Effector memory CD4-positive, alpha-beta T cell (primary cell): Measurements from ENCODE around the gene DUSP16.

Experiments
- DNase-seq, 3 donors: peaks; one replicate each; pipeline ENCODE4 v3.0.0-alpha.2; 2020
- H3K27ac ChIP-seq: 2 replicates; pipeline ENCODE4 v1.7.0; 2013; ENCODE audit warnings: mild to moderate bottlenecking, low read length, moderate library complexity; ENCODE audit not compliant: insufficient read depth, poor library complexity, severe bottlenecking
- H3K27me3 ChIP-seq: replicated peaks from 2 replicates; pipeline ENCODE4 v1.7.0; 2013; ENCODE audit warnings: mild to moderate bottlenecking, low read length; ENCODE audit not compliant: insufficient read depth, control insufficient read depth, poor library complexity, severe bottlenecking
- H3K36me3 ChIP-seq: 2 replicates; pipeline ENCODE4 v1.7.0; 2013; ENCODE audit warnings: mild to moderate bottlenecking, low read length, moderate library complexity; ENCODE audit not compliant: control insufficient read depth, insufficient read depth
- H3K4me1 ChIP-seq: 2 replicates; pipeline ENCODE4 v1.7.0; 2013; ENCODE audit warnings: low read length, mild to moderate bottlenecking; ENCODE audit not compliant: control insufficient read depth, insufficient read depth, poor library complexity, severe bottlenecking
- H3K4me3 ChIP-seq: 2 replicates; pipeline ENCODE4 v1.7.0; 2013; ENCODE audit warnings: low read length, low read depth, mild to moderate bottlenecking; ENCODE audit not compliant: insufficient read depth, poor library complexity, severe bottlenecking
- H3K9me3 ChIP-seq: 2 replicates; pipeline ENCODE4 v1.7.0; 2013; ENCODE audit warnings: mild to moderate bottlenecking, low read length, moderate library complexity; ENCODE audit not compliant: control insufficient read depth

The DUSP16 gene

DNA sequence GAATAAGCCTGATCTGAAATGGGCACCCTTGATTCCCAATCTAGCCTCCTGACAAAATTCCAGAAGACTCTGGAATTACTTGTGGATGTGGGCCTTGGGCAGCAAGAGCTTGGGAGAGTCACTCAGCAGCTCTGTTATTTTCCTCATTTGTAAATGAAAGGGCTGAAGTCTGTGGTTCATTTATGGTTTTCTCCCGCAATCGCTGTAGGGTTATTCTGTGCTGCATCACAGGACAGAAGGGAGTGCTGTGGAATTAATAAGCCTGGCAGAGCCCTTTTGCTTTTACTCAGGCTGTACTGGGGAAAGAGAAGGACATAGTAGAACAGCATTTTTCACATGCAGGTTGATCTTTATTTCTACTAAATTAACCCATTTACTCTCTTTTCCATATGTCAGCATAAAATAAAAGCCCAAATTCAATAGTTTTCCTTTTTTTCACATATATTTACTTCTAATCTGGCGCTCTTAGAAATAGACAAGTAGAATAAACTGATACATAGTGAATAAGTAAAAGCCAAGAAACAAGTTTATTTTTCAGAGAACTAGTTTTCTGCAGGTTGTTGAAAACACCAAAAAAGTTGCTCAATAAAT is 49.2 kb downstream of the DUSP16 start:
- no peaks in the 10 kb centered on the region for H3K4me1 ChIP-seq
- H3K9me3 ChIP-seq, result no peaks in the 10 kb centered on the region
- H3K27ac ChIP-seq, result no peak overlapping the region
- peaks cover 17% of the 10 kb centered on the region for H3K36me3 ChIP-seq
- no peak for DNase-seq
- no peak overlapping the region for H3K4me3 ChIP-seq
- H3K27me3 ChIP-seq, result no peaks in the 10 kb centered on the region

DNA sequence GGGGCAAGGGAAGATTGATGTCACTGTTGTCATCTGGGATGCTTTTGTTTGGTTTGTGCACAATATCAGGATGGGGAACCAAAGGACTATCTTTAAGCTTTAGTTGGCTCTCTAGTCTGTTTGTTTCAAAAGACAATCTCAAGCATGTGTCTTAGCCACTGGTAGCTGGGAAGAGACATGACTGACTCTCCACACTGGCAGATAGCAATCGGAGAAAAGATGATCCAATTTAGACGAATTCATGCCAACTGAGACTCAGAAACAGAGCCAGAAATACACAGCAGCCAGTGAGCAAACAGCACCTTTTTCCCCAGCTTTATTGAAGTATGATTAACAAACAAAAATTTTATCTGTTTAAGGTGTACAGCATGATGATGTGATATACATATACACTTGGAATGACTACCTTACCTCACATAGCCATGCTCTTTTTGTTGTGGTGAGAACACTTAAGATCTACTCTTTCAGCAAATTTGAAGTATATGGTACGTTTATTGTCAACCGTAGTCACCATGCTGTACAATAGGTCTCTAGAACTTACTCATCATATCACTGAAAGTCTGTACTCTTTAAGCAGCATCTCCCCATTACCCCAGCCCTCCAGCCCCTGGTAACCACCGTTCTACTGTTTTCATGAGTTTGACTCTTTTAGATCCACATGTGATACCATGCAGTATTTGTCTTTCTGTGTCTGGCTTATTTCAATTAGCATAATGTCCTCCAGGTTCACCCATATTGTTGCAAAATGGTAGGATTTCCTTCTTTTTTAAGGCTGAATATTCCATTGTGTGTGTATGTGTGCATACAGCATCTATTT is 50.6 kb downstream of the DUSP16 start:
- no peak overlapping the region for H3K27ac ChIP-seq

GRCh38 chr12:12511021-12511783 is 51.5 kb downstream of the DUSP16 start:
- peaks cover 4% of the 10 kb centered on the region for H3K36me3 ChIP-seq
- no peak overlapping the region for H3K27ac ChIP-seq
- no peaks in the 10 kb centered on the region for H3K27me3 ChIP-seq
- H3K4me3 ChIP-seq, result no peak overlapping the region
- no peaks in the 10 kb centered on the region for H3K9me3 ChIP-seq
- no peak for DNase-seq
- no peaks in the 10 kb centered on the region for H3K4me1 ChIP-seq

More for the DNA sequence above, 50.6 kb downstream of the DUSP16 start:
- no peaks in the 10 kb centered on the region for H3K9me3 ChIP-seq
- H3K4me1 ChIP-seq, result no peaks in the 10 kb centered on the region
- H3K36me3 ChIP-seq, result peaks cover 7% of the 10 kb centered on the region
- no peaks in the 10 kb centered on the region for H3K27me3 ChIP-seq
- no peak for DNase-seq
- no peak overlapping the region for H3K4me3 ChIP-seq

GRCh38 chr12:12510551-12510950 is 52.1 kb downstream of the DUSP16 start:
- Histone ChIP-seq H3K36me3 (peaks cover 4% of the 10 kb centered on the region), H3K9me3 (no peaks in the 10 kb centered on the region), H3K4me3 (no peak overlapping the region), H3K4me1 (no peaks in the 10 kb centered on the region), H3K27ac (no peak overlapping the region), H3K27me3 (no peaks in the 10 kb centered on the region)
- no peak for DNase-seq

DNA sequence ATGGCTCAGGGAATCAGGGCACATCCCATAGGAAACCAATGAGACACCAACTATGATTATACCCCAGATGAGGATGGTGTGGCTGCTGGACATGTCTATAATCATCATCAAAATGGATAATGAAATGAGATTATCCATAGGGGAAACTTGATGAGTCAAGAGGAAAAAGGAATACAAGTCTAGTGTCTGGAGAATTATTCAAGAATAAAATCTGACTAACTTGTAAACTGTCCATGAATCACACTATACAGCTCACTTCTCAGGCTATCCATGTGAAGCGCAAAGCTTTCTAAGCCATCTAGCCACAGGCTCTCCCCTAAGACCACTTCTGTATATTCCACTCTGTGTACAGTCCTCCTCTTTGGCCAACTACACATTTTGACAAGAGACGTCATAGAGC is 52.5 kb downstream of the DUSP16 start:
- no peaks in the 10 kb centered on the region for H3K27me3 ChIP-seq
- no peaks in the 10 kb centered on the region for H3K9me3 ChIP-seq
- H3K36me3 ChIP-seq, result peaks cover 4% of the 10 kb centered on the region
- H3K27ac ChIP-seq, result no peak overlapping the region
- no peaks in the 10 kb centered on the region for H3K4me1 ChIP-seq
- no peak overlapping the region for H3K4me3 ChIP-seq
- DNase-seq, result no peak

DNA sequence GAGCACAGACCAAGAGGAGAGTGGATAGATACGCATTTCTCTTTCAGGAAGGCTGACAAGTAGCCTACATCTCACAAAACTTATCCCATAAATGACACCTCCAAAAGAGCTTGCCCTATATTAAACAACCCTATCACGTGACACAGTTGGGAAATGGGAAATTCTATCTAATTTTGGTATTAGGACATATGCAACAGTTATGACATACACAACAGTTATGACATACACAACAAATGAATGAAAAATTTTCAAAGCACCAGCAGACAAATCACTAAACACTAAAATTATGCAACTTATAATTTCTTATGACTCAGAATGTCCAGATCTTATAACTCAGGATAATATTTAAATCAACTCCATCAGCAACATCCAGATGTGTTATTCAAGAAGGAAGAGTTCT is 54.1 kb downstream of the DUSP16 start:
- Histone ChIP-seq H3K27ac (no peak overlapping the region), H3K36me3 (no peaks in the 10 kb centered on the region), H3K4me3 (no peak overlapping the region), H3K4me1 (peaks cover 1% of the 10 kb centered on the region), H3K9me3 (no peaks in the 10 kb centered on the region), H3K27me3 (no peaks in the 10 kb centered on the region)
- DNase-seq, result no peak

DNA sequence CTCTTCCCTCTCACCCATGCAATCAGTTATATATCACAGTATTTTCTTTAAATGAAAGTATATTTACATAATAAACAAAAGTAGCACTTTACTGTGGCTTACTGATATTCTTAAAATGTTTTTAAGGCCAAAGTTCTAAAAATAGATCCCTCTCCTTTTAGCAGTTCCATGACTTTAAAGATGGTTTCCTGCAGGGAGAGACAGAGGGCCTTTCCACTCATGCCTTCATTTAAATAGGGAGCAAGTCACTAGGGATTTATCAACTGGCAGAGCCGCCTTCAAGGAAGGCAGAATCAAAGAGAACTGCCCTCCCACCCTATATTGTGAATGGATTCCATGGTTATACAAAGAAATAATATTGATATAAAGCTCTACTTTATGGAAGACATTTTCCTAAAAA is 55.5 kb downstream of the DUSP16 start:
- DNase-seq, result no peak
- H3K27me3 ChIP-seq, result no peaks in the 10 kb centered on the region
- no peak overlapping the region for H3K27ac ChIP-seq
- no peaks in the 10 kb centered on the region for H3K9me3 ChIP-seq
- H3K36me3 ChIP-seq, result no peaks in the 10 kb centered on the region
- peaks cover 5% of the 10 kb centered on the region for H3K4me1 ChIP-seq
- no peak overlapping the region for H3K4me3 ChIP-seq

DNA sequence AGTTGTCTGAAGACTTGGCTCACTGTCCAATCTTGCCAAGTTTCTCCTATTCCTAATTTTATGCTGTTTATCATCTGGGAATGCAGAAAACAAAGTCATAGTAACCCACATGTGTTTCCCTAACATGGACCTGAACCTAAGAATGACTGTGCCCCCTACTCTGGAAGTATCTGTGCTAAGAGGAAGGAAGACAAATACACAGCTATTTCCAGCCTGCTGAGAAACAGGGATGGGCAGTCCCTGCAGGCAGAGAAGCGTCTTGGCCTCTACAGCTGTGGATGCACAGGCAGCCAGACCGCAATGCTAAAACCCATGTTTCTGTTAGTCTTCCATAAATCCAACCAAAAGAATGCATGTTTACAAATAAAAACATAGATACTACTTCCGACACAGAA is 56.2 kb downstream of the DUSP16 start:
- Histone ChIP-seq H3K4me1 (peaks cover 5% of the 10 kb centered on the region), H3K36me3 (no peaks in the 10 kb centered on the region), H3K27me3 (no peaks in the 10 kb centered on the region), H3K9me3 (no peaks in the 10 kb centered on the region), H3K27ac (peak overlapping the region; percentile 24), H3K4me3 (no peak overlapping the region)
- no peak for DNase-seq

DNA sequence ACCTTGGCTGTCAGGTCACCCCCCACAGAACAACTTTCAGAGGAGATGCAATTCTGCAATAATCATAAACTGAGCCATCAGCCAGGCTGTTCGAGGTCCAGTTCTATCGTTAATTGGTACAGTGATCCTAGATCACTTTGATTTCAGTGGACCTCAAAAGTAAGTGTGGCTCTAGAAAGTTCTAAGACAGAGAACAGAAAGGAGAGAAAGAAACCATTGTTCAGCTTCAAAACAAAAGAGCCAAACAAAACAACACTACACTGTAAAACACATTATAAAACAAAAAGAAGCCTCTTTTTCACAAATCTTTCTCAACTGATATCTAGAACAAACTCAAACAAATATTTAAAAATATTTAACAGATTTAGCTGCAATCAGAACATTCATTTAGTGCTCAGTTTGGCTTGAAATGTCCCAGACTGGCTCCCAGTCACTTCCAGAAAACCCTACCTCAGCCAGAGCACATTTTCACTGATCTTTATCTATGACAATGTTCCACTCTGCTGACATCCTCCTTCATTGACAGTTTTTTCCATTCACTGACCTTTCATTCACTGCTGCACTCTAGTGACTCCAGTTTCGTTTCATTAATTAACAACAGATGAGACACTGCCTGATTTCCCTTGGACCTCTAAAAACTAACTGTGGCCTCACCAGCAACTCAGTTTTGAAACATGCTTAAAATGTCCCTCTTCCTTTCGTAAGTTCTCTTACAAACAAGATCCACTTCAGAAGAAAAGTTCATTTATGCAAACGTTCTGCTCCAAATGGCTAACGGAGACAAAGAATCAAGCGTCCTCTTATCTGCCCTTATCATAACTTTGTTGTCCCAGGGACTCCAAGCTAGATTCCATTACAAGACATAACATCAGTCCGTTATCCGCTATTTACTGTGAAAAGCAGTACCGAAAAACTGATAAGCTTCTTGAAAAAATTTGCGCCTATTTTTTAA is 56.8 kb downstream of the DUSP16 start:
- peaks cover 5% of the 10 kb centered on the region for H3K4me1 ChIP-seq

More for the DNA sequence above, 56.8 kb downstream of the DUSP16 start:
- Histone ChIP-seq H3K4me3 (peak overlapping the region; percentile 14), H3K27me3 (no peaks in the 10 kb centered on the region), H3K9me3 (no peaks in the 10 kb centered on the region), H3K27ac (peak overlapping the region; percentile 24), H3K36me3 (no peaks in the 10 kb centered on the region)
- no peak for DNase-seq
